HepG2 (cell line): ENCODE measurements around the gene TMUB1. TPM values are rescaled to one million over a fixed set of nuclear protein-coding genes. Genes with fewer than 3 reads are reported as not detected.

Source experiments
- AGO1 ChIP-seq: fragments of 200-400 bp; formaldehyde crosslinking; IDR thresholded peaks from 2 replicates; pipeline ENCODE4 v1.6.1; 2017; ENCODE audit warnings: mild to moderate bottlenecking, low read depth, low read length, moderate library complexity; ENCODE audit not compliant: poor library complexity, severe bottlenecking
- AGO2 ChIP-seq: fragments of 200-400 bp; formaldehyde crosslinking; optimal IDR thresholded peaks from 2 replicates; pipeline ENCODE3; 2017; ENCODE audit warnings: mild to moderate bottlenecking, low read depth, low read length, moderate library complexity
- AKAP8 ChIP-seq: sonication (generic); formaldehyde crosslinking; IDR thresholded peaks from 2 replicates; pipeline ENCODE4 v1.5.1; 2020; ENCODE audit warnings: mild to moderate bottlenecking, missing genetic modification reagents
- HDAC2 ChIP-seq: sonication (generic); formaldehyde crosslinking; IDR thresholded peaks from 2 replicates; pipeline ENCODE4 v1.4.0; 2020; ENCODE audit warnings: missing genetic modification reagents
- HNRNPL ChIP-seq: fragments of 200-400 bp; formaldehyde crosslinking; IDR thresholded peaks from 2 replicates; pipeline ENCODE4 v1.6.1; 2017; ENCODE audit warnings: mild to moderate bottlenecking, low read depth, low read length
- HNRNPLL ChIP-seq: fragments of 200-400 bp; formaldehyde crosslinking; IDR thresholded peaks from 2 replicates; pipeline ENCODE4 v1.6.1; 2017; ENCODE audit warnings: mild to moderate bottlenecking, low read depth, low read length; ENCODE audit not compliant: poor library complexity, severe bottlenecking
- HOXA5 ChIP-seq: sonication (generic); formaldehyde crosslinking; IDR thresholded peaks from 2 replicates; pipeline ENCODE4 v1.4.0; 2020; ENCODE audit warnings: missing genetic modification reagents
- NCOA1 ChIP-seq: sonication (generic); formaldehyde crosslinking; IDR thresholded peaks from 2 replicates; pipeline ENCODE4 v1.9.0; 2021; ENCODE audit warnings: missing genetic modification reagents
- NFYC ChIP-seq: IDR thresholded peaks from 2 replicates; pipeline ENCODE4 v1.6.1; 2016; ENCODE audit warnings: missing genetic modification reagents, missing compliant biosample characterization
- PHF20 ChIP-seq: sonication (generic); formaldehyde crosslinking; IDR thresholded peaks from 2 replicates; pipeline ENCODE4 v1.5.0; 2020; ENCODE audit warnings: mild to moderate bottlenecking, missing genetic modification reagents
- POLR2A ChIP-seq, 2 experiments: IDR thresholded peaks; 2 replicates each; pipeline ENCODE4 v1.6.1; 2011; ENCODE audit warnings: low read depth in 2 of 2, low read length in 2 of 2, mild to moderate bottlenecking in 1 of 2, moderate library complexity in 1 of 2; ENCODE audit not compliant: insufficient read depth in 1 of 2
- RAD21 ChIP-seq: fragments of 450-650 bp; formaldehyde crosslinking; IDR thresholded peaks from 2 replicates; pipeline ENCODE4 v1.5.0; 2020; ENCODE audit warnings: mild to moderate bottlenecking
- RBFOX2 ChIP-seq: fragments of 200-400 bp; formaldehyde crosslinking; IDR thresholded peaks from 2 replicates; pipeline ENCODE4 v1.6.1; 2017; ENCODE audit warnings: low read depth, mild to moderate bottlenecking, low read length
- REPIN1 ChIP-seq: sonication (generic); formaldehyde crosslinking; IDR thresholded peaks from 2 replicates; pipeline ENCODE4 v1.8.0; 2022; ENCODE audit warnings: missing genetic modification reagents, low read depth, mild to moderate bottlenecking, borderline replicate concordance
- XRCC5 ChIP-seq: fragments of 200-400 bp; formaldehyde crosslinking; optimal IDR thresholded peaks from 2 replicates; pipeline ENCODE3; 2017; ENCODE audit warnings: mild to moderate bottlenecking, low read length
- ZBTB38 ChIP-seq: sonication (generic); formaldehyde crosslinking; IDR thresholded peaks from 2 replicates; pipeline ENCODE4 v1.5.1; 2020; ENCODE audit warnings: mild to moderate bottlenecking, missing genetic modification reagents
- ZC3H13 ChIP-seq: sonication (generic); formaldehyde crosslinking; IDR thresholded peaks from 2 replicates; pipeline ENCODE4 v1.8.1; 2023; ENCODE audit warnings: mild to moderate bottlenecking, missing genetic modification reagents, moderate library complexity
- ZNF317 ChIP-seq: sonication (generic); formaldehyde crosslinking; IDR thresholded peaks from 2 replicates; pipeline ENCODE4 v1.5.0; 2020; ENCODE audit warnings: mild to moderate bottlenecking, missing genetic modification reagents
- ZNF768 ChIP-seq: sonication (generic); formaldehyde crosslinking; IDR thresholded peaks from 2 replicates; pipeline ENCODE4 v1.4.0; 2020; ENCODE audit warnings: missing genetic modification reagents
- polyA plus RNA-seq, 8 experiments: library from polyadenylated mRNA; depleted of rRNA in 3 of 8; stranded (reverse) in 7 of 8; unstranded in 1 of 8; fragments of >200 nt; fragmentation: Illumina TruSeq in 4 of 8; extraction: Trizol in 4 of 8; gene quantifications; 2 replicates each; pipeline versions ENCODE4 v1.2.1 to v1.2.3, GENCODE V29; 2011 to 2016; ENCODE audit warnings: low read depth in 4 of 8, missing spikeins in 1 of 8, mixed read lengths in 1 of 8; ENCODE audit not compliant: insufficient read depth in 1 of 8
- total RNA-seq, 5 experiments: library from RNA; depleted of rRNA; stranded (reverse); fragments of >200 nt; fragmentation: Illumina TruSeq; extraction: Trizol; gene quantifications; 2 replicates each; pipeline ENCODE4 v1.2.3, GENCODE V29; 2016; ENCODE audit warnings: low read depth in 1 of 5
- TF ChIP-seq, protein P1 (sequence below): sonication (generic); formaldehyde crosslinking; IDR thresholded peaks from 2 replicates; pipeline ENCODE4 v1.9.0; 2021; ENCODE audit warnings: missing genetic modification reagents, borderline replicate concordance
- TF ChIP-seq, protein P2 (sequence below): sonication (generic); formaldehyde crosslinking; IDR thresholded peaks from 2 replicates; pipeline ENCODE4 v1.4.0; 2020; ENCODE audit warnings: missing genetic modification reagents
- TF ChIP-seq, protein P3 (sequence below): sonication (generic); formaldehyde crosslinking; IDR thresholded peaks from 2 replicates; pipeline ENCODE4 v1.5.0; 2020; ENCODE audit warnings: mild to moderate bottlenecking, missing genetic modification reagents
- TF ChIP-seq, protein P4 (sequence below): sonication (generic); formaldehyde crosslinking; IDR thresholded peaks from 2 replicates; pipeline ENCODE4 v1.4.0; 2020; ENCODE audit warnings: missing genetic modification reagents

TMUB1 gene
- total and polyA plus RNA-seq, 2 of the 13 experiments (the other 11 are each of a cell fraction or from before 2014, with no cell fraction given), result 44.8 to 51.6 TPM

DNA sequence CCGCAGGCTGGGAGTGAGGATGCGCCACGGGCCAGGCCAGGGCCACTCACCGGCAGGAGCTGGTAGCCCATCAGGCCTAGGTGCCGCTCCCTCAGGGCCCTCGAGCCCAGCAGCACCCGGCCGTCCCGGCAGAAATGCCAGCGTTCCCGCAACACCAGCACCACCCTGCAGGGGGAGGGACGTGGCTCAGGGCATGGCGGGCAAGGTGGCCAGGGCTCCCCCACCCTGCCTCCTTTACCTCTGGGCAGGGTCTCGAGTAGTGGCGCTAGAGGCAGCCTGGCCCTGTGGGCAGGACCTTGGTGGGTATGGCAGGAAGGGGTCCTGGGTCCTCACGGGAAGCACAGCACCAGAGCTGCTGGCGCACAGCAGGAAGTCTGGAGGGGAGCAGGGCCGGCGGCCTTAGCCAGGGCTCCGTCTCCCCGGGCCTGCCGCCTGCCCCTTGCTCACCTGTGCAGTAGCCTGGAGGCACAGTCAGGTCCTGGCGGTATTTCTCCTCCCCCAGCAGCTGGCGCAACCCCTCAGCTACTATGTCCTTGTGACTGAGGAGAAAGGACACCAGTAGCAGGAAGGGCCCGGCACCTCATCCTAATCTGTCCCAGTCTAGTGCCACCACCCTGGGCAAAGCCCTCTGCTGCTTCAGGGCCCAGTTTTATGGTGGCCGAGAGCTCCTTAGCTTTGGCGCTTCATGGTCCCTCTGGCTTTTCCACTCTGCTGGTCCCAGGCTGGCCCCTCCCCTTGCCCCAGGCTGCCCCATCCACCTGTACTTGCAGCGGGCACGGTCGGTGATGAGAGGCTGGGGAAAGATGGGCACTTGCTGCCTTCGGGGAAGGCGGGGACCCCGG lies 6.2 kb downstream of the TMUB1 start (continued):
- TF ChIP-seq, protein P1, sequence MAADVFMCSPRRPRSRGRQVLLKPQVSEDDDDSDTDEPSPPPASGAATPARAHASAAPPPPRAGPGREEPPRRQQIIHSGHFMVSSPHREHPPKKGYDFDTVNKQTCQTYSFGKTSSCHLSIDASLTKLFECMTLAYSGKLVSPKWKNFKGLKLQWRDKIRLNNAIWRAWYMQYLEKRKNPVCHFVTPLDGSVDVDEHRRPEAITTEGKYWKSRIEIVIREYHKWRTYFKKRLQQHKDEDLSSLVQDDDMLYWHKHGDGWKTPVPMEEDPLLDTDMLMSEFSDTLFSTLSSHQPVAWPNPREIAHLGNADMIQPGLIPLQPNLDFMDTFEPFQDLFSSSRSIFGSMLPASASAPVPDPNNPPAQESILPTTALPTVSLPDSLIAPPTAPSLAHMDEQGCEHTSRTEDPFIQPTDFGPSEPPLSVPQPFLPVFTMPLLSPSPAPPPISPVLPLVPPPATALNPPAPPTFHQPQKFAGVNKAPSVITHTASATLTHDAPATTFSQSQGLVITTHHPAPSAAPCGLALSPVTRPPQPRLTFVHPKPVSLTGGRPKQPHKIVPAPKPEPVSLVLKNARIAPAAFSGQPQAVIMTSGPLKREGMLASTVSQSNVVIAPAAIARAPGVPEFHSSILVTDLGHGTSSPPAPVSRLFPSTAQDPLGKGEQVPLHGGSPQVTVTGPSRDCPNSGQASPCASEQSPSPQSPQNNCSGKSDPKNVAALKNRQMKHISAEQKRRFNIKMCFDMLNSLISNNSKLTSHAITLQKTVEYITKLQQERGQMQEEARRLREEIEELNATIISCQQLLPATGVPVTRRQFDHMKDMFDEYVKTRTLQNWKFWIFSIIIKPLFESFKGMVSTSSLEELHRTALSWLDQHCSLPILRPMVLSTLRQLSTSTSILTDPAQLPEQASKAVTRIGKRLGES (CRISPR knock-in tag), result no peak
- TF ChIP-seq HOXA5 (CRISPR knock-in tag) (no peak), HNRNPLL (peak; percentile 11), POLR2A (IDR thresholded peaks at IDR 0.05; ENCODE audit: insufficient read depth in 1 of 2, low read depth in 2 of 2, low read length in 2 of 2) (0 out of 4 replicates have a peak, but pooled peaks of 1 of the 2 experiments have one; percentile 3), RAD21 (CRISPR knock-in tag) (peak; percentile 34; the same call in 1 of the 2 replicates), ZBTB38 (CRISPR knock-in tag) (peak; percentile 23; the same call in 1 of the 2 replicates), NCOA1 (no peak), AKAP8 (CRISPR knock-in tag) (peak; percentile 28; the same call in 1 of the 2 replicates), PHF20 (CRISPR knock-in tag) (no peak), AGO2 (peak; percentile 96), ZNF768 (CRISPR knock-in tag) (peak; percentile 32; the same call in 1 of the 2 replicates), XRCC5 (peak; percentile 43), ZNF317 (CRISPR knock-in tag) (no peak), ZC3H13 (CRISPR knock-in tag) (peak; percentile 45; the same call in 1 of the 2 replicates), HNRNPL (peak; percentile 94), AGO1 (peak; percentile 53), REPIN1 (CRISPR knock-in tag) (no peak), RBFOX2 (peak; percentile 82), HDAC2 (no peak), NFYC (CRISPR knock-in tag) (no peak)
- TF ChIP-seq, protein P2, sequence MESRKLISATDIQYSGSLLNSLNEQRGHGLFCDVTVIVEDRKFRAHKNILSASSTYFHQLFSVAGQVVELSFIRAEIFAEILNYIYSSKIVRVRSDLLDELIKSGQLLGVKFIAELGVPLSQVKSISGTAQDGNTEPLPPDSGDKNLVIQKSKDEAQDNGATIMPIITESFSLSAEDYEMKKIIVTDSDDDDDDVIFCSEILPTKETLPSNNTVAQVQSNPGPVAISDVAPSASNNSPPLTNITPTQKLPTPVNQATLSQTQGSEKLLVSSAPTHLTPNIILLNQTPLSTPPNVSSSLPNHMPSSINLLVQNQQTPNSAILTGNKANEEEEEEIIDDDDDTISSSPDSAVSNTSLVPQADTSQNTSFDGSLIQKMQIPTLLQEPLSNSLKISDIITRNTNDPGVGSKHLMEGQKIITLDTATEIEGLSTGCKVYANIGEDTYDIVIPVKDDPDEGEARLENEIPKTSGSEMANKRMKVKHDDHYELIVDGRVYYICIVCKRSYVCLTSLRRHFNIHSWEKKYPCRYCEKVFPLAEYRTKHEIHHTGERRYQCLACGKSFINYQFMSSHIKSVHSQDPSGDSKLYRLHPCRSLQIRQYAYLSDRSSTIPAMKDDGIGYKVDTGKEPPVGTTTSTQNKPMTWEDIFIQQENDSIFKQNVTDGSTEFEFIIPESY (CRISPR knock-in tag), result peak; percentile 91
- TF ChIP-seq, protein P3, sequence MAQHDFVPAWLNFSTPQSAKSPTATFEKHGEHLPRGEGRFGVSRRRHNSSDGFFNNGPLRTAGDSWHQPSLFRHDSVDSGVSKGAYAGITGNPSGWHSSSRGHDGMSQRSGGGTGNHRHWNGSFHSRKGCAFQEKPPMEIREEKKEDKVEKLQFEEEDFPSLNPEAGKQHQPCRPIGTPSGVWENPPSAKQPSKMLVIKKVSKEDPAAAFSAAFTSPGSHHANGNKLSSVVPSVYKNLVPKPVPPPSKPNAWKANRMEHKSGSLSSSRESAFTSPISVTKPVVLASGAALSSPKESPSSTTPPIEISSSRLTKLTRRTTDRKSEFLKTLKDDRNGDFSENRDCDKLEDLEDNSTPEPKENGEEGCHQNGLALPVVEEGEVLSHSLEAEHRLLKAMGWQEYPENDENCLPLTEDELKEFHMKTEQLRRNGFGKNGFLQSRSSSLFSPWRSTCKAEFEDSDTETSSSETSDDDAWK (CRISPR knock-in tag), result no peak
- TF ChIP-seq, protein P4, sequence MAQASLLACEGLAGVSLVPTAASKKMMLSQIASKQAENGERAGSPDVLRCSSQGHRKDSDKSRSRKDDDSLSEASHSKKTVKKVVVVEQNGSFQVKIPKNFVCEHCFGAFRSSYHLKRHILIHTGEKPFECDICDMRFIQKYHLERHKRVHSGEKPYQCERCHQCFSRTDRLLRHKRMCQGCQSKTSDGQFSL (CRISPR knock-in tag), result peak; percentile 69; the same call in 1 of the 2 replicates
